Myocyte (in vitro differentiated cells): Measurements from ENCODE around the gene TTLL4. TPM values are rescaled to one million over a fixed set of nuclear protein-coding genes. Genes with fewer than 3 reads are reported as not detected.
A peak's percentile ranks its signal among the peaks of the same experiment; 100 is the strongest.

Experiments used
- DNase-seq: peaks from one replicate; pipeline ENCODE4 v3.0.0-alpha.2; 2012; ENCODE audit warnings: low read depth
- polyA plus RNA-seq: library from polyadenylated mRNA; unstranded; fragments of >200 nt; gene quantifications from one replicate; pipeline ENCODE4 v1.2.1, GENCODE V29; 2012; ENCODE audit warnings: missing spikeins
- total RNA-seq: library from RNA; depleted of rRNA; stranded (reverse); fragments of >200 nt; gene quantifications from 2 replicates; pipeline ENCODE4 v1.2.3, GENCODE V29; 2014

Gene TTLL4, protein sequence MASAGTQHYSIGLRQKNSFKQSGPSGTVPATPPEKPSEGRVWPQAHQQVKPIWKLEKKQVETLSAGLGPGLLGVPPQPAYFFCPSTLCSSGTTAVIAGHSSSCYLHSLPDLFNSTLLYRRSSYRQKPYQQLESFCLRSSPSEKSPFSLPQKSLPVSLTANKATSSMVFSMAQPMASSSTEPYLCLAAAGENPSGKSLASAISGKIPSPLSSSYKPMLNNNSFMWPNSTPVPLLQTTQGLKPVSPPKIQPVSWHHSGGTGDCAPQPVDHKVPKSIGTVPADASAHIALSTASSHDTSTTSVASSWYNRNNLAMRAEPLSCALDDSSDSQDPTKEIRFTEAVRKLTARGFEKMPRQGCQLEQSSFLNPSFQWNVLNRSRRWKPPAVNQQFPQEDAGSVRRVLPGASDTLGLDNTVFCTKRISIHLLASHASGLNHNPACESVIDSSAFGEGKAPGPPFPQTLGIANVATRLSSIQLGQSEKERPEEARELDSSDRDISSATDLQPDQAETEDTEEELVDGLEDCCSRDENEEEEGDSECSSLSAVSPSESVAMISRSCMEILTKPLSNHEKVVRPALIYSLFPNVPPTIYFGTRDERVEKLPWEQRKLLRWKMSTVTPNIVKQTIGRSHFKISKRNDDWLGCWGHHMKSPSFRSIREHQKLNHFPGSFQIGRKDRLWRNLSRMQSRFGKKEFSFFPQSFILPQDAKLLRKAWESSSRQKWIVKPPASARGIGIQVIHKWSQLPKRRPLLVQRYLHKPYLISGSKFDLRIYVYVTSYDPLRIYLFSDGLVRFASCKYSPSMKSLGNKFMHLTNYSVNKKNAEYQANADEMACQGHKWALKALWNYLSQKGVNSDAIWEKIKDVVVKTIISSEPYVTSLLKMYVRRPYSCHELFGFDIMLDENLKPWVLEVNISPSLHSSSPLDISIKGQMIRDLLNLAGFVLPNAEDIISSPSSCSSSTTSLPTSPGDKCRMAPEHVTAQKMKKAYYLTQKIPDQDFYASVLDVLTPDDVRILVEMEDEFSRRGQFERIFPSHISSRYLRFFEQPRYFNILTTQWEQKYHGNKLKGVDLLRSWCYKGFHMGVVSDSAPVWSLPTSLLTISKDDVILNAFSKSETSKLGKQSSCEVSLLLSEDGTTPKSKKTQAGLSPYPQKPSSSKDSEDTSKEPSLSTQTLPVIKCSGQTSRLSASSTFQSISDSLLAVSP
- 11.9 and 13.0 TPM in 2 replicates for total RNA-seq
- polyA plus RNA-seq, result 8.5 TPM

- peak; percentile 98 for DNase-seq
Observed at GRCh38 chr2:218710687-218711549, at the start of gene TTLL4. TTLL4 (plus strand) TSS chr2:218710835; CDS start chr2:218737677, 26,842 bp downstream.

GRCh38 chr2:218662377-218662776, 48.3 kb upstream of the TTLL4 start:
- DNase-seq, result no peak

DNA sequence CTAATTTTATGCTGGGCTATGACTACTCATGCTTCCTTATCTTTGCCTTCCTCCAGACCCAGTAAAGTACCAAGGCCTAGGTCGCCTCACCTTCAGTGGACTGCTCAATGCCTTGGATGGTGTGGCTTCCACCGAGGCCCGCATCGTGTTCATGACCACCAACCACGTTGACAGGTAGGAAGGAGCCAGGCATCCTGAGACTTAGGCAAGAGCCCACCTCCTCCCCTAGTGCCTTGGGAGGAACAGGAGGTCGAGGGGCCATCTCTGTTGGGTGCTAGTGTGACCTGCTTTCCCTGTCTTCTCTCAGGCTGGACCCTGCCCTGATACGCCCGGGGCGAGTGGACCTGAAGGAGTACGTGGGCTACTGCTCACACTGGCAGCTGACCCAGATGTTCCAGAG, 47.8 kb upstream of the TTLL4 start:
- DNase-seq, result no peak

GRCh38 chr2:218663901-218664300, 46.7 kb upstream of the TTLL4 start:
- DNase-seq, result no peak

- DNase-seq, result no peak
Observed at GRCh38 chr2:218664653-218665052, 46.0 kb upstream of the TTLL4 start.

DNA sequence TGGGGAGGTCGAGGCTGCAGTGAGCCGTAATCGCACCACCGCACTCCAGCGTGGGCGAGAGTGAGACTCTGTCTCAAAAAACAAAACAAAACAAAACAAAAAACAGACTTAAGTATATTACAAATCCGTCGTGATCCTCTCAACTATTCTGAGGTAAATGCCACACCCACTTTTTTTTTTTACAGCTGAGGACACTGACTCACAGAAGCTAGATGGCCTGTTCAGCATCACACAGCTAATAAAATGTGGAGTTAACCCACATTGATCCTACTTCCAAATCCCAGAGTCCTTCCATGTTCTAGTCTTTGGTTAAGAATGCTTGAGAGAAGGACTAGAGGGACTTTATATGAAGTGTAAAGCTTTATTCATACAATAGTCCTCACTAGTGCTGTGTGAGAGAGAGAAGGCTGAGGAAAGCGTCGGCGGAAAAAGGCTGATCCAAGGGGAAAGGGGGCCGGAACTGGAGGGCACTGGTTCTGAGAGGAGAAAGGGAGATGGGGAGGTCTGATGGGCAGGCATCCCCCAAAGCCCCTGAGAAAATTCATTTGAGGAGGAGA, 39.5 kb upstream of the TTLL4 start:
- DNase-seq, result peak; percentile 33

DNA sequence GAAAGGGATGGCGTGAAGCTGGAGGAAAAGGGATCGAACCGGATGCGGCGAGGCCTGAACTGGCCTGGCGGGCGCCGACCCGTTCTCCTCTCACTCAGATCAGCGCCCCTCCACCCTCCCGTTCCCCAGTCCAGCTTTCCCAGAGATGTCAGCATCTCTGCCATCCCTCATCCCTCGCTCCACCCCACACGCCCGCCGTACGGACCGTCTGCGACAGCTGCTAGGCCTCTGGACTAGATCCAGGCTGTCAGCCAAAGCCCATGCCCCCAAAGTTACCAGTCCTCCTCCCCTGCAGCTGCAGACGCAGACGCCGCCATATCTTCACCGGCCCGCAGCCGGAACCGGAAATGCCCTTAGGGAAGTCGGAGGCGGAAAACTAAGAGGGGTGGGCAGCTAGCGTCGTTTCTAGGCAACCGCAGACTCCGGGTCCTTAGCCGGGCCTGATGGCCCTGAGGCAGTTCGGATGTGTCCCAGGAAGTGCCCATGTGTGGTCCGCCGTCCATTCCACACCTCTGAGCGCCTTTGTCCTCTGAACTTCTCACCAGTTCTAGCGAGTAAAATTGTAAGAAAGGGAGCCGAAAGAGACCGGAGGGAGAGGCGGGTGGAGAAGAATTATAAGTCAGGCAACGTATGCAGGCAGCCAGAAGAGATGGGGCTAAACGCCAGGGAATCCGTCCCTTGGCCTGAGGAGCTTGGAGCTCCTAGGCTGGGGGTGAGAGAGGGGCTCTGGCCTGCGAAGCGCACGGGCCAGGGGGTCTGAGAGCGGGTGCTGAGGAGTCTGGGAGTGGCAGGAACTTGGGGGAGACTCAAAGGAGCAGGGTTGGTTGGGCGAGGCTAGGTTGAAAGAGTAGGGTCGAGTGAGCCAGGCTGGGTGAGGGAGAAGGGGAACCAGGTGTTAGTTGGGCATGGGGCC, 38.7 kb upstream of the TTLL4 start, which contains the start of the genes RNF25 and STK36:
Gene RNF25 (minus strand): TSS at position 349 of the 913 bp plus-strand sequence. CDS start 32 bp downstream, at position 317.
Gene STK36 (plus strand): TSS at position 433 of the 913 bp plus-strand sequence. CDS start 744 bp downstream, outside the sequence.
- DNase-seq, result peak; percentile 96

- no peak for DNase-seq
Observed at GRCh38 chr2:218679119-218679518, 31.5 kb upstream of the TTLL4 start.

DNA sequence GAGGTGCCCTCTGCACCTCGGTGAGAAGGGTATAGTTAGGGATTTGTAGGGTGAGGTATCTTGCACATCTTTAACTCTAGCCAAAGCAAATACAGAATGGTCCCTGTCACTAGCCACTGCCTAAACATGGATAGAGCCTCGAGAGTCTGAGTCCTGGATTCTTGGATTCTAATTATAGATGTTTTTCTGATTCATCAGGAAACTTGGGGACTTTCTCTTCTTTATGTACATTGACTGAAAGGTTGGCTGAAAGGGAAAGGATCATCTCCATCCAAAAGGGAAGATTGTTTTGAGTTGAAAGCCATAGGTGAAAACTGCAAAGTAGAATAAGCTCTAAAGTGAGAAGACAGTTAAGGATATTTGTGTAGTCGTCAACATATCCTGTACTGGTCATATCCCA, 30.6 kb upstream of the TTLL4 start:
- DNase-seq, result no peak

GRCh38 chr2:218687400-218688060, 23.1 kb upstream of the TTLL4 start:
- peak; percentile 83 for DNase-seq

DNA sequence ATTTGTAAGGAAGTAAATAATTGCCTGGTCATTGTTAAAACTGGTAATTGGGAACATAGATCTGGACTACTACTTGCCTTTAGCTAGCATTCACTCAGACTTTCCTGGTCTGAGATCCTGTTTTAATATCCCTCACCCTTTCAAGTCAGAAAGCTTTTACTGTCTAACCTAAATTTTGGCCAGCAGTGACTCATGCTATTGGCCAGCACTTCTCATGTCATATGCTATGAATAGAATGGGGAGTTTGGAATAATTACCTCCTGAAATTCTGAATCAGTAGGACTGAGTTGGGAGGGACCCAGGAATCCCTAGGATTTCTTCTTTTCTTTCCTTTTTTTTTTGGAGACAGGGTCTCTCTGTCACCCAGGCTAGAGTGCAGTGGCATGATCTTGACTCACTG, 19.4 kb upstream of the TTLL4 start:
- peak; percentile 65 for DNase-seq

GRCh38 chr2:218694405-218695145, 16.1 kb upstream of the TTLL4 start:
- no peak for DNase-seq

- peak; percentile 77 for DNase-seq
Observed at GRCh38 chr2:218698885-218699284, 11.8 kb upstream of the TTLL4 start.

DNA sequence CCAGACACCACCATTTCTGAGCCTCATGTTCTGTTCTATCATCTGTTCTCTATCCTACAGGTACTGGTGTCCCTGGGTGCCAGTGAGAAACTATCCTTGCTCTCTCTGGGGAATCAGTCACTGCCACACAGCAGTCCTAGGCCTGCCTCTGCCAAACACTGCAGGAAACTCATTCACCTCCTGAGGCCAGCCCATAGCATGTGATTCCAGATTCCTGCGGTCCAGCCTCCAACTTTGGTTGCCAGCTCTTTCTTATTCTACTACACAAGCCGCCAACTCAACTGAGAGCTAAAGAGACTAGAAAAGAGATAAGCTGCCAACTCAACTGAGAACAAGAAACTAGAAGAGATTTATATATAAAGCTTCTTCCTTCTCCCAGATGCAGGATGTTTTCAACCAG, 8.8 kb upstream of the TTLL4 start:
- no peak for DNase-seq

GRCh38 chr2:218703341-218703740, 7.3 kb upstream of the TTLL4 start:
- no peak for DNase-seq

GRCh38 chr2:218708086-218708485, 2.5 kb upstream of the TTLL4 start:
- no peak for DNase-seq

DNA sequence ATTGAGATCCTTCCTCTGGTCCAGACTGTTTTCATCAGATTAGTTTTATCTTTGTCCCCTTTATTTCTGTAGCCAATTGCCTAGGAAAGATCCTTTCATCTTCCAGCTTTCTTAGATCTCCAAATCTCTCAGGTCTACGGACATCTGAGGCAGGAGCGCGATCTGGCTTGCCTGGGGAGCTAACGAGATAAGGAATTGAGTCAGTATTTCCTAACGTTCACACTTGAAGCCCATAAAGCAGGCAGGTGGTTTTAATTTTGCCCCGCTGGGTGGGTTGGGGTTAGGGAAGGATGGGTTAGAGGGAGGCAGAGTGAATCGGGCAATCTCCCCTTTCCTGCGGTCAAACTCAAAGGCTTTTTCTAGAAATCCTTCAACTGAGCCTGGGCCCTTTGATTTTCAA, 727 bp upstream of the TTLL4 start:
- no peak for DNase-seq

DNA sequence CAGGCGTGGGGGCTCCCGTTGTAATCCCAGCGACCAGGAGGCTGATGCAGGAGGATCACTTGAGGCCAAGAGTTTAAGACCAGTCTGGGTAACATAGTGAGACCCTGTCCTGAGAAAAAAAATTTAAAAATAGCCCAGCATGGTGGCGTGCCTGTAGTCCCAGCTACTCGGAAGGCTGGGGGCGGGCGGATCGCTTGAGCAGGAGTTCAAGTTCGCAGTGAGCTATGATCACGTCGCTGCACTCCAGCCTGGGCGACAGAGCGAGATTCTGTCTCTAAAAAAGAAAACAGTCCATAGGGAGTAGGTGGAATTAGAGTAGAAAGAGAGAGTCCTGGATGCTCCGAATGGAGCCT, 325 bp upstream of the TTLL4 start:
- no peak for DNase-seq
